HUES48 (cell line): ENCODE measurements around the gene DAPP1.
"Not testable (repeated sequence)": the region's sequence is repeated elsewhere in the genome, so short reads cannot be mapped to it uniquely, and the experiment has no call there.

Source experiments
- H3K27ac ChIP-seq: one replicate; pipeline ENCODE4 v1.7.0; 2013; ENCODE audit warnings: low read depth, low read length, inconsistent platforms
- H3K27me3 ChIP-seq: 2 replicates; pipeline ENCODE4 v1.6.1; 2013; ENCODE audit warnings: mild to moderate bottlenecking, low read length; ENCODE audit not compliant: control insufficient read depth, insufficient read depth
- H3K36me3 ChIP-seq: 2 replicates; pipeline ENCODE4 v1.6.1; 2013; ENCODE audit warnings: low read length; ENCODE audit not compliant: control insufficient read depth, insufficient read depth
- H3K4me1 ChIP-seq: 2 replicates; pipeline ENCODE4 v1.6.1; 2013; ENCODE audit warnings: mild to moderate bottlenecking, low read length; ENCODE audit not compliant: control insufficient read depth, insufficient read depth
- H3K4me3 ChIP-seq: 2 replicates; pipeline ENCODE4 v1.5.1; 2013; ENCODE audit warnings: mild to moderate bottlenecking, low read depth, low read length
- H3K9ac ChIP-seq: 2 replicates; pipeline ENCODE4 v1.6.1; 2013; ENCODE audit warnings: mild to moderate bottlenecking, low read depth, low read length, moderate library complexity
- H3K9me3 ChIP-seq: 2 replicates; pipeline ENCODE4 v1.6.1; 2013; ENCODE audit warnings: low read length; ENCODE audit not compliant: control insufficient read depth, insufficient read depth

Gene DAPP1, protein sequence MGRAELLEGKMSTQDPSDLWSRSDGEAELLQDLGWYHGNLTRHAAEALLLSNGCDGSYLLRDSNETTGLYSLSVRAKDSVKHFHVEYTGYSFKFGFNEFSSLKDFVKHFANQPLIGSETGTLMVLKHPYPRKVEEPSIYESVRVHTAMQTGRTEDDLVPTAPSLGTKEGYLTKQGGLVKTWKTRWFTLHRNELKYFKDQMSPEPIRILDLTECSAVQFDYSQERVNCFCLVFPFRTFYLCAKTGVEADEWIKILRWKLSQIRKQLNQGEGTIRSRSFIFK

DNA sequence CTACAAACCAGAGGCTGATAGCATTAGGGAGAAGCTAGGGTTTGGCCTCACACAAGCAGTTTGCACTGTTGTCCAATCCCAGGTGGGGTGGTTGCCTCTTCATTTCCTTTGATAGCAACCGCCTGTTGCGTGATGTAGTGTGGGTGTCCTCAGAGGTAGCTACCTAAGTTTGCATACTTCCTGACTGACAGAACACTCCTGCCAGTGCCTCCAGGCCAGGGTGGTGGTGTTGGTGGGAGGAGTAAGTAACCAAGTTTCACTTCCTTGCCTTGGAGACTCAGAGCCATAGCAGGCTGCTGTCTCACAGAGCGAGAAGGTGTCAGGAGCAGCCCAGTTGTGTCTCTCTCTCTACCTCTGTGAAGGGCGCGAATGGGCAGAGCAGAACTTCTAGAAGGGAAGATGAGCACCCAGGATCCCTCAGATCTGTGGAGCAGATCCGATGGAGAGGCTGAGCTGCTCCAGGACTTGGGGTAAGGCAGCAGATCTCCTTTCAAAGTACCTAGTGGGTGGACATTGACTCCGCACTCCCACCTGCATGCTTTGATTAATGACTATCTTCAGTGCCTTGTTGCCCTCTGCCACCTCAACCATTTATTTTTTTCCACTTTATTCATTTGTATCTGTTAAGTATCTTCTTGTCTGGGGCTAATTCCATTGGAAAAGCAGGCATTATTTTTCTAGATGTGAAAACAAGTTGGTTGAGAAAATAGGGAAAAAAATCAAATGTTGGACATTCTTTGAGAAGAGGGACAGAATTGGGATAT is at the start of gene DAPP1:
Gene DAPP1, plus strand, starts transcription at position 283 of the 764 bp plus-strand sequence. Its CDS starts 87 bp downstream, at position 370.
- H3K27ac ChIP-seq = no peak within 1 kb of the TSS
- no peak within 1 kb of the TSS for H3K9ac ChIP-seq
- H3K27me3 ChIP-seq = no peaks in the 10 kb centered on the region
- H3K9me3 ChIP-seq = no peaks in the 10 kb centered on the region
- no peaks in the 10 kb centered on the region for H3K36me3 ChIP-seq
- H3K4me3 ChIP-seq = no peak within 1 kb of the TSS
- peaks cover 6% of the 10 kb centered on the region; the same call in 1 of the 2 replicates for H3K4me1 ChIP-seq

GRCh38 chr4:99770842-99771241 is 45.8 kb upstream of the DAPP1 start:
- peaks cover 18% of the 10 kb centered on the region for H3K9me3 ChIP-seq
- not testable (repeated sequence) for H3K4me1 ChIP-seq, H3K27me3 ChIP-seq, H3K27ac ChIP-seq, H3K9ac ChIP-seq, H3K4me3 ChIP-seq, H3K36me3 ChIP-seq

GRCh38 chr4:99783940-99784339 is 32.7 kb upstream of the DAPP1 start:
- H3K27ac ChIP-seq = no peak overlapping the region
- no peak overlapping the region for H3K4me3 ChIP-seq
- H3K4me1 ChIP-seq = no peaks in the 10 kb centered on the region
- no peaks in the 10 kb centered on the region for H3K36me3 ChIP-seq
- no peak overlapping the region for H3K9ac ChIP-seq
- H3K27me3 ChIP-seq = no peaks in the 10 kb centered on the region
- no peaks in the 10 kb centered on the region; the same call in 1 of the 2 replicates for H3K9me3 ChIP-seq

DNA sequence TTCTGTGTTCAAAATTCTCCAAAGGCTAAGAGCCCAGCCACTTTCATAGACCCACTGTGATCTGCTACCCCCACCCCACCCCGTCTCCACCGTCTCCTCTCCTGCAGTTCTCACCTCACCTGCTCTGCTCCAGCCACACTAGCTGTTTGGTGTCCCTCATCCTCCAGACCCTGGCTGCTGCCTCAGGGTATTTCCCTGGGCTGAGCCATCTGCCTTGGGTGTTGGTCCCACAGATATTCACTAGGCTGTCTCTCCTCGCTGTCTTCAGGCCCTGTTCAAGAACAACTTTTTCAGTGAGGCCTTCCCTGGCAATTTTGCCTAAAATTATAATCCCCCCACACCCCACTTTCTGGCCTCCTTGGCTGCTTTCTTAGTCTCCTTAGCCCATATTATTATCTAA is 31.8 kb upstream of the DAPP1 start:
- no peaks in the 10 kb centered on the region for H3K36me3 ChIP-seq
- H3K4me3 ChIP-seq = no peak overlapping the region
- H3K4me1 ChIP-seq = no peaks in the 10 kb centered on the region
- H3K27ac ChIP-seq = no peak overlapping the region
- H3K9ac ChIP-seq = no peak overlapping the region
- H3K27me3 ChIP-seq = no peaks in the 10 kb centered on the region
- no peaks in the 10 kb centered on the region; the same call in 1 of the 2 replicates for H3K9me3 ChIP-seq

- Histone ChIP-seq H3K4me3 (no peak overlapping the region), H3K9ac (no peak overlapping the region), H3K4me1 (no peaks in the 10 kb centered on the region), H3K9me3 (no peaks in the 10 kb centered on the region), H3K27ac (no peak overlapping the region), H3K36me3 (no peaks in the 10 kb centered on the region), H3K27me3 (no peaks in the 10 kb centered on the region)
Observed at GRCh38 chr4:99790796-99791617, 25.6 kb upstream of the DAPP1 start.

- Histone ChIP-seq H3K9ac (no peak overlapping the region), H3K9me3 (peaks cover 18% of the 10 kb centered on the region), H3K4me1 (no peaks in the 10 kb centered on the region), H3K4me3 (no peak overlapping the region), H3K27me3 (no peaks in the 10 kb centered on the region), H3K27ac (no peak overlapping the region), H3K36me3 (no peaks in the 10 kb centered on the region)
Observed at GRCh38 chr4:99800332-99801004, 16.2 kb upstream of the DAPP1 start.

- Histone ChIP-seq H3K9ac (no peak overlapping the region), H3K27ac (no peak overlapping the region), H3K4me3 (no peak overlapping the region), H3K9me3 (peaks cover 18% of the 10 kb centered on the region), H3K27me3 (no peaks in the 10 kb centered on the region), H3K4me1 (no peaks in the 10 kb centered on the region), H3K36me3 (no peaks in the 10 kb centered on the region)
Observed at GRCh38 chr4:99801005-99801699, 15.5 kb upstream of the DAPP1 start.

DNA sequence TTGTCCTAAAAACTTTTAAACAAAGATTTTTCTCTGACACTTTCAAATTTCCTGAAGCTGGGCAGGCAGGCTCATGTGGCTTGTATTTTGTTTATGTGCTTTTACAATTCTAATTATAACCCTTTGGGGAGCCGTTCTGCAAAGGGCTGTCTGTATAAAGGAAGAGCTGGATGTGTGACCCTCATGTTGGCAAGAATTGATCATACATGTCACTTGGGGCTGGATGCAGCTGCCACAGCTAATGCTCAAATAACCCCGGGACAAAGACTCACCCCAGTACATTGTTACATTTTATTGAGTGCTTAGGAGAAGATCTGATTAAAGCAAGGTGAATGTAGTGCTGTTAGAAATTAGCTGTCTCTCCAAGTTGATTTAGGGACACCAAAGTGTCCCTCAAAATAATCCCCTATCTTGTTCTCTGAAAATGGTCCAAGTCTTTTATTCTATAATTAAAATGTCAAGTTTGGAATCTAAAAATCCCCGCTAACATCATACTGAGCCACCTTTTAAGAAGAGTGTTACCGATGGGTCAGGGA is 13.0 kb upstream of the DAPP1 start:
- H3K27ac ChIP-seq = no peak overlapping the region
- no peak overlapping the region for H3K4me3 ChIP-seq
- H3K4me1 ChIP-seq = no peaks in the 10 kb centered on the region
- no peaks in the 10 kb centered on the region for H3K36me3 ChIP-seq
- H3K27me3 ChIP-seq = no peaks in the 10 kb centered on the region
- peaks cover 13% of the 10 kb centered on the region for H3K9me3 ChIP-seq
- no peak overlapping the region for H3K9ac ChIP-seq

DNA sequence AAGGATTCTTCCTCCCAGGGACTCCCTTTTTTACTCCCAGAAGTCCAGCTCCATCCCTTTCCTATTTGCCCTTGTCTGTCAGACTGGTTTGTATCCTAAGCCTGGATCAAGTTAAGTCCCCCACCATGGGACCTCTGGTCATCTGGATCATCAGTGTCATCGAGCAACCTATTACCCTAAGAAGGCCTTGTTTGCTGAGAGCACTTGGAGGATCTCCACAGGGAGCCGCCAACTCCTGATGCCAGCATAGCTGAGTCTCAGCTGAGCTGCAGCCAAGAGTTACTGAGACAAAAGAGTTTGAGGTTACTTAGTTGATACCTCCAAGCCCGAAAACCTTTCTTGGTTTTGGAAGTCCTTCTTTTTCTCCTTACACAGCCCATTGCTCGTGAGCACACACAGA is 10.1 kb upstream of the DAPP1 start:
- Histone ChIP-seq H3K9me3 (no peaks in the 10 kb centered on the region), H3K4me3 (no peak overlapping the region), H3K9ac (no peak overlapping the region), H3K27me3 (no peaks in the 10 kb centered on the region), H3K27ac (no peak overlapping the region), H3K36me3 (no peaks in the 10 kb centered on the region), H3K4me1 (no peaks in the 10 kb centered on the region)

- H3K4me3 ChIP-seq = no peak overlapping the region
- no peak overlapping the region for H3K27ac ChIP-seq
- no peaks in the 10 kb centered on the region for H3K36me3 ChIP-seq
- no peak overlapping the region for H3K9ac ChIP-seq
- H3K4me1 ChIP-seq = no peaks in the 10 kb centered on the region
- H3K9me3 ChIP-seq = no peaks in the 10 kb centered on the region
- H3K27me3 ChIP-seq = no peaks in the 10 kb centered on the region
Observed at GRCh38 chr4:99807666-99808065, 9.0 kb upstream of the DAPP1 start.
